ENCODE measurements around the gene GABRB2. TPM values are rescaled to one million over a fixed set of nuclear protein-coding genes. Genes with fewer than 3 reads are reported as not detected.
"Not testable (repeated sequence)": the region's sequence is repeated elsewhere in the genome, so short reads cannot be mapped to it uniquely, and the experiment has no call there.

The GABRB2 gene
- total RNA-seq, 1 donor from 2014 or later: not detected

GRCh38 chr5:161256957-161257356 is 289.6 kb downstream of the GABRB2 start:
- H3K4me3 ChIP-seq (ENCODE audit: low read depth, low read length): no peak overlapping the region
- DNase-seq (ENCODE audit: low read depth): no peak
- H3K27me3 ChIP-seq (ENCODE audit: control insufficient read depth, insufficient read depth, low read length): no peaks in the 10 kb centered on the region
- no peaks in the 10 kb centered on the region for H3K36me3 ChIP-seq (ENCODE audit: control insufficient read depth, insufficient read depth, low read length)
- TF ChIP-seq CTCF (IDR thresholded peaks at IDR 0.05; ENCODE audit: insufficient read depth, low read length, poor library complexity, severe bottlenecking): no peak

GRCh38 chr5:161252955-161253354 is 293.6 kb downstream of the GABRB2 start:
- H3K27me3 ChIP-seq (ENCODE audit: control insufficient read depth, insufficient read depth, low read length); H3K36me3 ChIP-seq (ENCODE audit: control insufficient read depth, insufficient read depth, low read length); DNase-seq (ENCODE audit: low read depth); H3K4me3 ChIP-seq (ENCODE audit: low read depth, low read length): not testable (repeated sequence)

- DNase-seq (ENCODE audit: low read depth): no peak
- TF ChIP-seq CTCF (IDR thresholded peaks at IDR 0.05; ENCODE audit: insufficient read depth, low read length, poor library complexity, severe bottlenecking): no peak
- Histone ChIP-seq H3K27me3 (ENCODE audit: control insufficient read depth, insufficient read depth, low read length) (no peaks in the 10 kb centered on the region), H3K4me3 (ENCODE audit: low read depth, low read length) (no peak overlapping the region), H3K36me3 (ENCODE audit: control insufficient read depth, insufficient read depth, low read length) (no peaks in the 10 kb centered on the region)
Observed at GRCh38 chr5:161246749-161247148, 299.8 kb downstream of the GABRB2 start.

- H3K36me3 ChIP-seq (ENCODE audit: control insufficient read depth, insufficient read depth, low read length); H3K27me3 ChIP-seq (ENCODE audit: control insufficient read depth, insufficient read depth, low read length); H3K4me3 ChIP-seq (ENCODE audit: low read depth, low read length); DNase-seq (ENCODE audit: low read depth): not testable (repeated sequence)
Observed at GRCh38 chr5:161245846-161246245, 300.7 kb downstream of the GABRB2 start.

Other genes with a start within 250 kb of the GABRB2 start
- gene GABRA6, start 139.0 kb upstream of the GABRB2 start, total RNA-seq: not detected in 2 replicates

All from kidney epithelial cell (primary cell).